ENCODE results near the gene OR4C46.
"Not testable (repeated sequence)": the region's sequence is repeated elsewhere in the genome, so short reads cannot be mapped to it uniquely, and the experiment has no call there.

Gene OR4C46

DNA sequence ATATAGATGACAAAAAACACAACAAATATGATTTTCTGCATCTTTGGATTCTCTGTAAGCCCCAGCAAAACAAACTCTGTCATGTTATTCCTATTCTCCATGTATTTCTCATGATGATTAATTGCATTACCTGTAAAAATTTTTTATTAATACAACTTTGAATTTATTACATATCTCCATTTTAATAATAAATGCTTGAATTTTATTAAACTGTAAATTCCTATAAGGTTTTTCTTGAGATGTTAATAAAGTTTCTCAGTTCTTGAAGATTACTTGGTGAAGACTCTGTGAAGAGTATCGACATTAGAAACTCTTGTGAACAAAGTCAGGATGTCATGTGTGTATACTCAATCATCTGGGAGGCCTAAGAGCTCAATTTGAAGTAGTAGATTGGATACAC, at the start of gene OR4C46:
Gene OR4C46, minus strand, starts transcription at position 101 of the 400 bp plus-strand sequence. Its CDS starts 0 bp downstream, at position 101.
- no peak for DNase-seq (ENCODE audit: low read depth)

DNA sequence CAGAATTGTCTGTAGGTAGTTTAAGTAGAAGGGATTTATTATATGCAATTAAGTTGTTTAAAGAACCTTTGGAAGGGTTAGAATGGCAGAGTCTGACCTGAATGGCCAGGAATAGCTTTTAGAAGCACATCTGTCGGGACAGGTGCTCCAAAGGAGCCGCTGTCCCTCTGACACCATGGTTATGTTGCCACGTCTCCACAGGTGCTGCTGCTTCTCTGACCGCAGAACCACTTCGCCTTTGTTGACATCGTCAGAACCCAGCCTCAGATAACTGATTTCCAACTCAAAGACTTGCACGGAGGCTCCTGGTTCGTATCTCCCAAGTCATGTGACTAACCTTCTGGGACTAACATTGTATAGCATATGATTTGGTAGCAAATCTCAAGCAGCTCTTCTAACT, 41.8 kb upstream of the OR4C46 start:
- not testable (repeated sequence) for DNase-seq (ENCODE audit: low read depth)

DNA sequence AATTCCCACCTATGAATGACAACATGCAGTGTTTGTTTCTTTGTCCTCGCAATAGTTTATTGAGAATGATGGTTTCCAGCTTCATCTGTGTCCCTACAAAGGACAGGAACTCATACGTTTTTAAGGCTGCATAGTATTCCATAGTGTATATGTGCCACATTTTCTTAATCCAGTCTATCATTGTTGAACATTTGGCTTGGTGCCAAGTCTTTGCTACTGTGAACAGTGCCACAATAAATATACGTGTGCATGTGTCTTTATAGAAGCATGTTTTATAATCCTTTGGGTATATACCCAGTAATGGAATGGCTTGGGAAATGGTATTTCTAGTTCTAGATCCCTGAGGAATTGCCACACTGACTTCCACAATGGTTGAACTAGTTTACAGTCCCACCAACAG, 42.4 kb downstream of the OR4C46 start:
- DNase-seq (ENCODE audit: low read depth), result not testable (repeated sequence)

DNA sequence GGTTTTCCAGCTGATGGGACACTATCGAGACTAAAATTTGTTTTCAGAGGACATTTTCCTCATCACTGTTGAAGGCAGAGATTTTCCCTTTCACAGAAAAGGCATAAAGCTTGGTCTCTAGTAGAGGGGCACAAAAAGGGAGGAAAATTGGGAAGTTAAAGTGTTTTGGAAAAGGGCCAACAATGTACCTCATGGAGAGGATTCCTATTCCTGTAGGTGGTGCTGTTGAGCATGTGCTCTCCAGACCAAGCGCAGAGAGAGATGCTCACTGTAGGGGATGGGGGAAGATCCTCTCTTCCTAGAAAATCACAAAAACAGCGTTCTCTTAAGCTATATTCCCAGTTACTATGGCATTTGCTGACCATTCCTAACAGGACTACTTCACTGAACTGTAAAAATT, 44.9 kb downstream of the OR4C46 start:
- no peak for DNase-seq (ENCODE audit: low read depth)

DNA sequence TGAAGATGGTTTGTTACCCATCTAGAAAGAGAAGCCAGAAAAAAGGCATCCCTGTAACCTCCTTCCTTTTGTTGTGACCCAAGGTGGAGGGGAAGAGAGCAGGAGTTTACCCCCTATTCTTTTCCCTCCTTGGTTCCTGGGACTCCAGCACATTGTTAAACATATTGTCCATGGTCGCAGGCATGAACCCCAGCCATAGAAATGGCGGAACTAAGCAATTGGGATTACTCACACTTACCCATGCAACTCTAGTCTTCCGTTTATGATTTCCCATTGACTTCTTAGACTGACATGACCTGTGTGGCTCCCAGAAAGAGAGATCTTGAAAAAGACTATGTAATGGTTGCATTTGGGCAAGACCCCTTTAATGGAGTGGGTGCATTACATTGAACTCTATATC, 45.4 kb downstream of the OR4C46 start:
- no peak for DNase-seq (ENCODE audit: low read depth)

Measured in stromal cell of bone marrow (primary cell).